Keratinocyte (primary cell): ENCODE measurements around the gene WARS2. TPM values are rescaled to one million over a fixed set of nuclear protein-coding genes. Genes with fewer than 3 reads are reported as not detected.

Source experiments
- DNase-seq: peaks from one replicate; pipeline ENCODE4 v3.0.0-alpha.2; 2011; ENCODE audit warnings: low read depth, missing footprints, low spot score
- FAIRE-seq: peaks from 2 replicates; lab custom pipeline; 2011; peaks lifted over from hg19 to GRCh38; lab: Jason Lieb, UNC
- H2AFZ ChIP-seq: 2 replicates; pipeline ENCODE4 v1.6.0; 2012; ENCODE audit warnings: low read length, control low read depth, inconsistent platforms; ENCODE audit not compliant: control insufficient read depth
- H3K27ac ChIP-seq: 2 replicates; pipeline ENCODE4 v1.5.1; 2011; ENCODE audit warnings: low read length; ENCODE audit not compliant: control insufficient read depth, insufficient read depth
- H3K27me3 ChIP-seq: 3 replicates; pipeline ENCODE4 v1.6.0; 2011; ENCODE audit warnings: low read length; ENCODE audit not compliant: control insufficient read depth, insufficient read depth; ENCODE audit errors: extremely low read depth
- H3K36me3 ChIP-seq, 2 experiments: 2 replicates in 1 of 2; 3 replicates in 1 of 2; pipeline ENCODE4 v1.5.1; 2011; ENCODE audit warnings: low read length in 2 of 2, mild to moderate bottlenecking in 1 of 2; ENCODE audit not compliant: control insufficient read depth in 2 of 2, insufficient read depth in 2 of 2; ENCODE audit errors: extremely low read depth in 1 of 2
- H3K4me1 ChIP-seq: 3 replicates; pipeline ENCODE4 v1.5.1; 2011; ENCODE audit warnings: low read length; ENCODE audit not compliant: control insufficient read depth, insufficient read depth; ENCODE audit errors: extremely low read depth
- H3K4me2 ChIP-seq: 3 replicates; pipeline ENCODE4 v1.6.0; 2011; ENCODE audit warnings: low read depth, low read length; ENCODE audit not compliant: control insufficient read depth, insufficient read depth; ENCODE audit errors: extremely low read depth
- H3K4me3 ChIP-seq, 3 experiments: fragments of 200-600 bp in 1 of 3; sonication (generic) in 1 of 3; 2 replicates in 2 of 3; 3 replicates in 1 of 3; pipeline ENCODE4 v1.5.1; 2011 to 2016; ENCODE audit warnings: low read length in 3 of 3, mild to moderate bottlenecking in 3 of 3, control low read depth in 2 of 3, inconsistent platforms in 1 of 3, low read depth in 1 of 3, mixed read lengths in 1 of 3, mixed run types in 1 of 3, moderate library complexity in 1 of 3; ENCODE audit not compliant: control insufficient read depth in 2 of 3, insufficient read depth in 2 of 3; ENCODE audit errors: extremely low read depth in 1 of 3
- H3K79me2 ChIP-seq: 2 replicates; pipeline ENCODE4 v1.6.0; 2012; ENCODE audit warnings: low read length; ENCODE audit not compliant: control insufficient read depth, insufficient read depth
- H3K9ac ChIP-seq: 3 replicates; pipeline ENCODE4 v1.6.0; 2011; ENCODE audit warnings: low read length; ENCODE audit not compliant: control insufficient read depth, insufficient read depth; ENCODE audit errors: extremely low read depth
- H3K9me1 ChIP-seq: 3 replicates; pipeline ENCODE4 v1.6.0; 2011; ENCODE audit warnings: low read length; ENCODE audit not compliant: control insufficient read depth, insufficient read depth; ENCODE audit errors: extremely low read depth
- H3K9me3 ChIP-seq: 2 replicates; pipeline ENCODE4 v1.5.1; 2012; ENCODE audit warnings: low read depth, low read length; ENCODE audit not compliant: control insufficient read depth
- H4K20me1 ChIP-seq: 3 replicates; pipeline ENCODE4 v1.6.0; 2011; ENCODE audit warnings: low read length; ENCODE audit not compliant: control insufficient read depth, insufficient read depth; ENCODE audit errors: extremely low read depth
- EZH2 ChIP-seq: IDR thresholded peaks from one replicate; pipeline ENCODE4 v1.6.1; 2012; ENCODE audit warnings: inconsistent platforms, mild to moderate bottlenecking, low read length, moderate library complexity
- dilution Hi-C: fragments of 300-500 bp; cut with MboI; formaldehyde crosslinking; loops from one replicate; pipeline ENCODE4 v1.7.0; 2020; ENCODE audit warnings: low sequenced_read_pairs; ENCODE audit not compliant: extremely low pct_ligation_motif_present
- polyA plus RNA-seq, 5 experiments: library from polyadenylated mRNA; depleted of rRNA in 3 of 5; stranded (reverse) in 3 of 5; stranded (forward) in 1 of 5; unstranded in 1 of 5; fragments of >200 nt; gene quantifications; 1 replicate in 1 of 5; 2 replicates in 3 of 5; 3 replicates in 1 of 5; pipeline versions ENCODE4 v1.2.1 to v1.2.3, GENCODE V29; 2011 to 2012; ENCODE audit warnings: missing spikeins in 2 of 5, low read depth in 1 of 5, low replicate concordance in 1 of 5
- TF ChIP-seq, protein P1 (sequence below), 3 experiments: IDR thresholded peaks in 1 of 3; conservative IDR thresholded peaks in 1 of 3; optimal IDR thresholded peaks in 1 of 3; 2 replicates in 2 of 3; 3 replicates in 1 of 3; pipeline versions ENCODE3 to v1.5.1; 2011; ENCODE audit warnings: low read length in 3 of 3, mild to moderate bottlenecking in 3 of 3, moderate library complexity in 2 of 3, control low read depth in 1 of 3, inconsistent platforms in 1 of 3; ENCODE audit not compliant: insufficient read depth in 2 of 3; ENCODE audit errors: extremely low read depth in 1 of 3

WARS2 gene
- polyA plus RNA-seq, 1 donor (not counting 4 experiments of a cell fraction or from before 2014, with no cell fraction given) = 10.3 TPM

DNA sequence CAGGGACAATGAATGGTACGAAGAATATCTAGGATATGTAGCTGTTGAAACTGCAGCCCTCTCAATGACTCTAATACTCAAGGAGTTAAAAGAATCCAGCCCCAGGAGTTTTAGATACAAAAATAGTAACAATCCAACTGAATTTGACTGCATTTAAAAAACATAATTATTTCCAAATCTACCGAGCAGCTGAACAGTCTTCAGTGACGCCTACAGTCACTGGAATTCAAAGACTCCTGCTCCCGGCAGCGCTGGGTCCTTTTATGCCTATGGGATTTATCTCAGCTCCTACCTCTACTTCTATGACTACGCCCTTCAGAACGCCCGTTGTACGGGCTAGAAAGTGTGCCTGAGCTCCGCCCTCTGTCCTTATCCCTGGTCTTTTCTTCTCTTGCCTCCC lies 55.7 kb downstream of the WARS2 start:
- no peak overlapping the region for H3K27ac ChIP-seq
- H2AFZ ChIP-seq = no peak overlapping the region
- H3K27me3 ChIP-seq = no peaks in the 10 kb centered on the region
- H3K9ac ChIP-seq = no peak overlapping the region
- no peaks in the 10 kb centered on the region for H3K9me1 ChIP-seq
- H3K79me2 ChIP-seq = no peaks in the 10 kb centered on the region
- no peak overlapping the region for H3K4me3 ChIP-seq
- dilution Hi-C loops = no loop called here
- peaks cover 5% of the 10 kb centered on the region for H4K20me1 ChIP-seq
- DNase-seq (no peak), FAIRE-seq (no peak)
- no peaks in the 10 kb centered on the region for H3K36me3 ChIP-seq
- H3K9me3 ChIP-seq = no peaks in the 10 kb centered on the region
- TF ChIP-seq, protein P1, sequence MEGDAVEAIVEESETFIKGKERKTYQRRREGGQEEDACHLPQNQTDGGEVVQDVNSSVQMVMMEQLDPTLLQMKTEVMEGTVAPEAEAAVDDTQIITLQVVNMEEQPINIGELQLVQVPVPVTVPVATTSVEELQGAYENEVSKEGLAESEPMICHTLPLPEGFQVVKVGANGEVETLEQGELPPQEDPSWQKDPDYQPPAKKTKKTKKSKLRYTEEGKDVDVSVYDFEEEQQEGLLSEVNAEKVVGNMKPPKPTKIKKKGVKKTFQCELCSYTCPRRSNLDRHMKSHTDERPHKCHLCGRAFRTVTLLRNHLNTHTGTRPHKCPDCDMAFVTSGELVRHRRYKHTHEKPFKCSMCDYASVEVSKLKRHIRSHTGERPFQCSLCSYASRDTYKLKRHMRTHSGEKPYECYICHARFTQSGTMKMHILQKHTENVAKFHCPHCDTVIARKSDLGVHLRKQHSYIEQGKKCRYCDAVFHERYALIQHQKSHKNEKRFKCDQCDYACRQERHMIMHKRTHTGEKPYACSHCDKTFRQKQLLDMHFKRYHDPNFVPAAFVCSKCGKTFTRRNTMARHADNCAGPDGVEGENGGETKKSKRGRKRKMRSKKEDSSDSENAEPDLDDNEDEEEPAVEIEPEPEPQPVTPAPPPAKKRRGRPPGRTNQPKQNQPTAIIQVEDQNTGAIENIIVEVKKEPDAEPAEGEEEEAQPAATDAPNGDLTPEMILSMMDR (optimal IDR thresholded peaks at IDR 0.05 in 1 of 3, IDR thresholded peaks at IDR 0.05 in 1 of 3, conservative IDR thresholded peaks at IDR 0.05 in 1 of 3; ENCODE audit: extremely low read depth in 1 of 3, insufficient read depth in 2 of 3, low read length in 3 of 3) = no peak
- no peak for TF ChIP-seq EZH2
- no peak overlapping the region for H3K4me2 ChIP-seq
- H3K4me1 ChIP-seq = peaks cover 10% of the 10 kb centered on the region

DNA sequence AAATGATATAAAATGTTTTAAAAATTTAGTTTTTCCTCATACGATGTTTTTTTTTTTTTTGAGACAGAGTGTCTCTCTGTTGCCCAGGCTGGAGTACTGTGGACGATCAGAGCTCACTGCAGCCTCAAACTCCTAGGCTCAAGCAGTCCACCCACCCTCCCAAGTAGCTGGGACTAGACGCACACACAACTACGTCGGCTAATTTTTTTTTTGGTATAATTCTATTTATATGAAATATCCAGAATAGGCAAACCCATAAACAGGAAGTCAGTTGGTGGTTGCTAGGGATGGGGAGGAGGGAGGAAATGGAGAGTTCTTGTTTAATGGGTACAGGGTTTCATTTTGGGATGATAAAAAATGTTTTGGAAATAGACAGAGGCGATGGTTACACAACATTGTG lies 56.5 kb downstream of the WARS2 start:
- H3K9ac ChIP-seq = no peak overlapping the region
- no peaks in the 10 kb centered on the region for H3K79me2 ChIP-seq
- no peaks in the 10 kb centered on the region for H3K9me1 ChIP-seq
- H3K36me3 ChIP-seq = no peaks in the 10 kb centered on the region
- no peaks in the 10 kb centered on the region for H3K27me3 ChIP-seq
- FAIRE-seq (no peak), DNase-seq (no peak)
- TF ChIP-seq, protein P1 (optimal IDR thresholded peaks at IDR 0.05 in 1 of 3, IDR thresholded peaks at IDR 0.05 in 1 of 3, conservative IDR thresholded peaks at IDR 0.05 in 1 of 3; ENCODE audit: extremely low read depth in 1 of 3, insufficient read depth in 2 of 3, low read length in 3 of 3) = no peak
- TF ChIP-seq EZH2 = no peak
- no peaks in the 10 kb centered on the region for H3K9me3 ChIP-seq
- no peak overlapping the region for H2AFZ ChIP-seq
- H3K27ac ChIP-seq = no peak overlapping the region
- H3K4me3 ChIP-seq = no peak overlapping the region
- no peak overlapping the region for H3K4me2 ChIP-seq
- H3K4me1 ChIP-seq = peaks cover 10% of the 10 kb centered on the region
- H4K20me1 ChIP-seq = peaks cover 5% of the 10 kb centered on the region
- dilution Hi-C loops = no loop called here
